ENCODE results near the gene RILPL1. TPM values are rescaled to one million over a fixed set of nuclear protein-coding genes. Genes with fewer than 3 reads are reported as not detected.

Gene RILPL1
- total RNA-seq, 1 donor = 14.2 TPM

DNA sequence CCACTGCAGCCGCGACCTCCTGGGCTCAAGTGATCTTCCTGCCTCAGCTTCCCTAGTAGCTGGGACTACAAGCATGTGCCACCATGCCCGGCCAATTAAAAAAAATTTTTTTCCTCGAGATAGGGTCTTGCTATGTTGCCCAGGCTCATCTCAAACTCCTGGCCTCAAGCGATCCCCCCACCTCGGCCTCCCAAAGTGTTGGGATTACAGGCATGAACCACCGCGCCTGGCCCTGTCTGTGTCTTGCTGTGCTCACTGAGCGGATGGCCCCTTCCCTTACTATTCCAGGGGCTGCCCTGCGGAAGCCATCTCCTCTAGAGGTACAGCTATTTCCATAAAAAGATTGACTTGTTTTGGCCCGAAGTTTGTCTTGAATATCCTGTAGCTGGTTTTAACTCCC lies 55.5 kb downstream of the RILPL1 start:
- H3K4me3 ChIP-seq (ENCODE audit: low read depth, low read length) = no peak overlapping the region
- DNase-seq (ENCODE audit: low read depth) = no peak
- TF ChIP-seq, protein P1, sequence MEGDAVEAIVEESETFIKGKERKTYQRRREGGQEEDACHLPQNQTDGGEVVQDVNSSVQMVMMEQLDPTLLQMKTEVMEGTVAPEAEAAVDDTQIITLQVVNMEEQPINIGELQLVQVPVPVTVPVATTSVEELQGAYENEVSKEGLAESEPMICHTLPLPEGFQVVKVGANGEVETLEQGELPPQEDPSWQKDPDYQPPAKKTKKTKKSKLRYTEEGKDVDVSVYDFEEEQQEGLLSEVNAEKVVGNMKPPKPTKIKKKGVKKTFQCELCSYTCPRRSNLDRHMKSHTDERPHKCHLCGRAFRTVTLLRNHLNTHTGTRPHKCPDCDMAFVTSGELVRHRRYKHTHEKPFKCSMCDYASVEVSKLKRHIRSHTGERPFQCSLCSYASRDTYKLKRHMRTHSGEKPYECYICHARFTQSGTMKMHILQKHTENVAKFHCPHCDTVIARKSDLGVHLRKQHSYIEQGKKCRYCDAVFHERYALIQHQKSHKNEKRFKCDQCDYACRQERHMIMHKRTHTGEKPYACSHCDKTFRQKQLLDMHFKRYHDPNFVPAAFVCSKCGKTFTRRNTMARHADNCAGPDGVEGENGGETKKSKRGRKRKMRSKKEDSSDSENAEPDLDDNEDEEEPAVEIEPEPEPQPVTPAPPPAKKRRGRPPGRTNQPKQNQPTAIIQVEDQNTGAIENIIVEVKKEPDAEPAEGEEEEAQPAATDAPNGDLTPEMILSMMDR (IDR thresholded peaks at IDR 0.05; ENCODE audit: insufficient read depth, low read length) = no peak

DNA sequence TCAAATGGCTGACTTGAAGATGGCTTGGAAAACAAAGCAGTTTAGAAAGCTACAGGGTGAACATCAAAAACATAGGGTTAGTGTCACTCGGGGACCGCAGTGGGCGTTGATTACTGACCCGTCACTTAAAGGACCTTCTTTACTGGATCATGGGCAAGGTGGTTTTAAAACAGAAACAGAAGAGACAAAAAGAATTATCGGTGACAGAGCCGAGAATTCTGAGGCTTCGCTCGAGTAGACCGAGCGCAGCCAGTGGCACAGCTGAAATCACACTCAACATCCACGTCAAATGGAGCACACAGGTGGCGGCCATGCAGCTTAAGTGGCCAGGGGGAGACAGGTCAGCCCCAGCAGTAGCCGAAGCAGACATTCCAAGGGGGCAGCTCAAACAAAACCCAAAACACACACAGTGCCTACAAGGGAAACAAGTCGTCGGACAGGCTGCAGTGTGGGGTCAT lies 58.2 kb downstream of the RILPL1 start:
- no peak for DNase-seq (ENCODE audit: low read depth)
- TF ChIP-seq, protein P1 (IDR thresholded peaks at IDR 0.05; ENCODE audit: insufficient read depth, low read length) = no peak
- H3K4me3 ChIP-seq (ENCODE audit: low read depth, low read length) = no peak overlapping the region

- no peak for DNase-seq (ENCODE audit: low read depth)
- TF ChIP-seq, protein P1 (IDR thresholded peaks at IDR 0.05; ENCODE audit: insufficient read depth, low read length) = no peak
- H3K4me3 ChIP-seq (ENCODE audit: low read depth, low read length) = no peak overlapping the region
Measured at GRCh38 chr12:123474485-123475245, 58.9 kb downstream of the RILPL1 start.

GRCh38 chr12:123472438-123472849 lies 61.1 kb downstream of the RILPL1 start:
- TF ChIP-seq, protein P1 (IDR thresholded peaks at IDR 0.05; ENCODE audit: insufficient read depth, low read length) = no peak
- no peak for DNase-seq (ENCODE audit: low read depth)
- no peak overlapping the region for H3K4me3 ChIP-seq (ENCODE audit: low read depth, low read length)

DNA sequence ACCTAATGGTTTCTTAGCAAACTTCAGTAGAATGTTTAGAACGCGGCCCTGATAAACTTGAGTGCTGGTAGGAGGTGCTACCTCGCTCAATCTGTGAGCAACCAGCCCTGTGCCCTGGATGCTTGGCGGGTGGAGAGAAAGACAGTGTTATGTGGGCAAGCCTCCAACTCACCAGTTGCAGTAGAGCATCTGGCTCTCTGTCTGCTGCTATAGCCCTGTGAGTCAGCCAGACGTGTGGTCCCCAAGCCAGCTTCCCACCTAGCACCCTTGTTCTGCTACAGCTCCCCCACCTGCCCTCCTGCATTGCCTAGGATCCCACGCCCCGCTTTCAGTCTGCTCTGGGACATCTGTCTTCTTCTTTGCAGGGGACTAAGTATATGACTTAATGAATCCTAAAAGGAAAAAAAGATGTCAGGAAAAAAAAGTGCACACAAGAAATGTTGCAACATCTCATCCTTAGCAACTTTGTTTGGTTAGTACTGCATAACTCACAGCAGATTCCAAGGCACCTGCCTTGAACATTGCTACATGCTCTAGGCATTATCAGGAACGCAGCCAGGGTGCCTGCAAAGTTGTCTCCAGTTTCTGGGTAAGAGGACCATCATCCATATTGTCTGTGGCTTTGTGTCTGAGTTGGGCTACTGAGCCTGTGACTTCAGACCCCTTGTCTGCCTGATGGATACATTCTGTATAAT lies 62.0 kb downstream of the RILPL1 start:
- peak; percentile 69 for DNase-seq (ENCODE audit: low read depth)
- H3K4me3 ChIP-seq (ENCODE audit: low read depth, low read length) = no peak overlapping the region
- TF ChIP-seq, protein P1 (IDR thresholded peaks at IDR 0.05; ENCODE audit: insufficient read depth, low read length) = no peak

DNA sequence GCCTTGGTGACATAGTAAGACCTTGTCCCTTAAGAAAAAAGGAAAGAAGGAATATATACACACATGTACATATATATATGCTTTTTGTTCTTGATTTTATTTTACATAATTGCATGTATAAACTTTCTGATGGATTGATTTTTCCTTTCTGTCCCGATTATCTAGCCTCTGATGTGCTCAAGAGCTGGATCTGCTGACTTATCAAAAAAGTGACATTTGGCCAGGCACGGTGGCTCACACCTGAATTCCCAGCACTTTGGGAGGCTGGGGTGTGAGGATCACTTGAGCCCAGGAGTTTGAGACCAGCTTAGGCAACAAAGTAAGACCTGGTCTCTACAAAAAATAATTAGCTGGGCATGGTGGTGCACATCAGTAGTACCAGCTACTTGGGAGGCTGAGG lies 63.5 kb downstream of the RILPL1 start:
- no peak overlapping the region for H3K4me3 ChIP-seq (ENCODE audit: low read depth, low read length)
- TF ChIP-seq, protein P1 (IDR thresholded peaks at IDR 0.05; ENCODE audit: insufficient read depth, low read length) = no peak

More for the DNA sequence above, 63.5 kb downstream of the RILPL1 start:
- no peak for DNase-seq (ENCODE audit: low read depth)

Measured in fibroblast of the aortic adventitia (primary cell).